ENCODE data around the gene STARD5. TPM values are rescaled to one million over a fixed set of nuclear protein-coding genes. Genes with fewer than 3 reads are reported as not detected.

The STARD5 gene
- total and polyA plus RNA-seq, 2 donors (not counting 1 experiment from before 2014, with no cell fraction given): 15.7 to 19.9 TPM

- Mint-ChIP-seq H3K4me3 (no peak overlapping the region), H3K27me3 (no peaks in the 10 kb centered on the region), H3K4me1 (peaks cover 21% of the 10 kb centered on the region), H3K27ac (no peak overlapping the region), H3K9me3 (ENCODE audit: insufficient read depth) (no peaks in the 10 kb centered on the region)
- Histone ChIP-seq H3K9me3 (ENCODE audit: control extremely low read depth in 1 of 3, control insufficient read depth in 2 of 3, insufficient read depth in 1 of 3, low read length in 2 of 3) (no peaks in the 10 kb centered on the region), H3K79me2 (ENCODE audit: control insufficient read depth, insufficient read depth, low read length) (no peaks in the 10 kb centered on the region), H3K4me1 (ENCODE audit: control insufficient read depth in 2 of 2, insufficient read depth in 2 of 2, low read length in 2 of 2) (peaks cover 14 to 20% of the 10 kb centered on the region in 2 donors), H3K9ac (ENCODE audit: low read length) (no peak overlapping the region), H3K27ac (ENCODE audit: low read length in 2 of 2) (no peak overlapping the region), H3K4me3 (ENCODE audit: control extremely low read depth in 1 of 5, extremely low read depth in 1 of 5, insufficient read depth in 1 of 5, low read depth in 2 of 5, low read length in 4 of 5) (no peak overlapping the region), H3K27me3 (replicated peaks in 1 of 4; ENCODE audit: control extremely low read depth in 1 of 4, control insufficient read depth in 3 of 4, insufficient read depth in 4 of 4, low read length in 3 of 4) (no peaks in the 10 kb centered on the region), H3K4me2 (replicated peaks; ENCODE audit: low read depth, low read length, poor library complexity, severe bottlenecking) (no peak overlapping the region), H4K20me1 (ENCODE audit: control insufficient read depth, insufficient read depth, low read length, poor library complexity, severe bottlenecking) (no peaks in the 10 kb centered on the region), H3K36me3 (replicated peaks in 1 of 2; ENCODE audit: control extremely low read depth in 1 of 2, control insufficient read depth in 1 of 2, extremely low read depth in 1 of 2, insufficient read depth in 2 of 2, low read length in 1 of 2) (no peaks in the 10 kb centered on the region), H2AFZ (ENCODE audit: insufficient read depth, low read depth, low read length, poor library complexity, severe bottlenecking) (no peak overlapping the region)
- DNase-seq: no peak
- intact Hi-C loops (cut with micrococcal nuclease): no loop called here
- no peak for ATAC-seq (ENCODE audit: low read depth)
- CTCF ChIA-PET: interaction anchor here (0.6 to 9.0 kb wide), 12 partner anchors 8 to 1335 kb away, joined by 3 to 164 read pairs (median 4); partner anchors contain the start of genes STARD5 and TLNRD1
- 77% methylated on average over 10 of the region's 10 CpGs for WGBS (ENCODE audit: insufficient coverage)
- TF ChIP-seq CTCF (IDR thresholded peaks at IDR 0.05) (no peak), EZH2 (IDR thresholded peaks at IDR 0.05; ENCODE audit: borderline replicate concordance, insufficient read depth, low read depth, low read length, poor library complexity, severe bottlenecking) (no peak)
- POLR2A ChIA-PET: interaction anchor here (0.6 kb wide), 1 partner anchor 8 kb away, joined by 4 read pairs; no protein-coding TSS in a partner anchor
Measured at GRCh38 chr15:81268881-81269601, 54.9 kb downstream of the STARD5 start.

GRCh38 chr15:81268340-81268739, 55.6 kb downstream of the STARD5 start:
- intact Hi-C loops (cut with micrococcal nuclease): no loop called here
- Mint-ChIP-seq H3K9me3 (ENCODE audit: insufficient read depth) (no peaks in the 10 kb centered on the region), H3K4me3 (no peak overlapping the region)

More at GRCh38 chr15:81268340-81268739, 55.6 kb downstream of the STARD5 start:
- TF ChIP-seq CTCF (IDR thresholded peaks at IDR 0.05) (no peak), EZH2 (IDR thresholded peaks at IDR 0.05; ENCODE audit: borderline replicate concordance, insufficient read depth, low read depth, low read length, poor library complexity, severe bottlenecking) (no peak)
- no peak for DNase-seq
- 100% methylated on average over 4 of the region's 5 CpGs for WGBS (ENCODE audit: insufficient coverage)
- H3K27ac Mint-ChIP-seq: no peak overlapping the region
- ChIA-PET CTCF (interaction anchor here (0.7 to 9.0 kb wide), 11 partner anchors 9 to 812 kb away, joined by 3 to 164 read pairs (median 5); partner anchors contain the start of genes STARD5 and TLNRD1), POLR2A (no interaction called here)
- Histone ChIP-seq H3K9me3 (ENCODE audit: control extremely low read depth in 1 of 3, control insufficient read depth in 2 of 3, insufficient read depth in 1 of 3, low read length in 2 of 3) (no peaks in the 10 kb centered on the region), H3K4me1 (ENCODE audit: control insufficient read depth in 2 of 2, insufficient read depth in 2 of 2, low read length in 2 of 2) (peaks cover 14 to 20% of the 10 kb centered on the region in 2 donors), H4K20me1 (ENCODE audit: control insufficient read depth, insufficient read depth, low read length, poor library complexity, severe bottlenecking) (no peaks in the 10 kb centered on the region), H3K36me3 (replicated peaks in 1 of 2; ENCODE audit: control extremely low read depth in 1 of 2, control insufficient read depth in 1 of 2, extremely low read depth in 1 of 2, insufficient read depth in 2 of 2, low read length in 1 of 2) (no peaks in the 10 kb centered on the region), H2AFZ (ENCODE audit: insufficient read depth, low read depth, low read length, poor library complexity, severe bottlenecking) (no peak overlapping the region), H3K9ac (ENCODE audit: low read length) (no peak overlapping the region), H3K27ac (ENCODE audit: low read length in 2 of 2) (no peak overlapping the region), H3K4me3 (ENCODE audit: control extremely low read depth in 1 of 5, extremely low read depth in 1 of 5, insufficient read depth in 1 of 5, low read depth in 2 of 5, low read length in 4 of 5) (no peak overlapping the region), H3K27me3 (replicated peaks in 1 of 4; ENCODE audit: control extremely low read depth in 1 of 4, control insufficient read depth in 3 of 4, insufficient read depth in 4 of 4, low read length in 3 of 4) (no peaks in the 10 kb centered on the region), H3K79me2 (ENCODE audit: control insufficient read depth, insufficient read depth, low read length) (no peaks in the 10 kb centered on the region), H3K4me2 (replicated peaks; ENCODE audit: low read depth, low read length, poor library complexity, severe bottlenecking) (no peak overlapping the region)
- ATAC-seq (ENCODE audit: low read depth): no peak
- peaks cover 21% of the 10 kb centered on the region for H3K4me1 Mint-ChIP-seq
- H3K27me3 Mint-ChIP-seq: no peaks in the 10 kb centered on the region

Measured in B cell (primary cell).